Measurements from ENCODE around the gene ICE1. TPM values are rescaled to one million over a fixed set of nuclear protein-coding genes. Genes with fewer than 3 reads are reported as not detected.

Gene ICE1
- total RNA-seq, 1 experiment from 2014 or later, result 30.6 TPM

GRCh38 chr5:5437227-5438172, 15.0 kb downstream of the ICE1 start:
- Mint-ChIP-seq H3K27ac (ENCODE audit: unreplicated experiment) (no peak overlapping the region), H3K4me3 (ENCODE audit: unreplicated experiment) (no peak overlapping the region), H3K9me3 (ENCODE audit: unreplicated experiment) (no peaks in the 10 kb centered on the region), H3K27me3 (ENCODE audit: insufficient read depth, unreplicated experiment) (no peaks in the 10 kb centered on the region), H3K36me3 (ENCODE audit: insufficient read depth, unreplicated experiment) (peaks cover 20% of the 10 kb centered on the region), H3K4me1 (ENCODE audit: low read depth, unreplicated experiment) (no peaks in the 10 kb centered on the region)
- TSS peak; percentile 8 for BruUV-seq (replicated peaks)
- DNase-seq, result no peak
- intact Hi-C loops (cut with micrococcal nuclease; ENCODE audit: unreplicated experiment), result no loop called here
- H3K4me3 ChIP-seq (ENCODE audit: low read depth, low read length), result no peak overlapping the region
- POLR2A ChIA-PET, result no interaction called here
- CTCF ChIA-PET, result no interaction called here
- no peak for TF ChIP-seq CTCF (IDR thresholded peaks at IDR 0.05; ENCODE audit: insufficient read depth in 1 of 2, low read depth in 1 of 2, low read length in 1 of 2, severe bottlenecking in 1 of 2, unreplicated experiment in 1 of 2)
- H3K9me3 ChIP-seq, result no peaks in the 10 kb centered on the region
- no peaks in the 10 kb centered on the region; the same call in 1 of the 2 replicates for H3K36me3 ChIP-seq (ENCODE audit: control insufficient read depth, insufficient read depth, low read length)
- no peaks in the 10 kb centered on the region for H3K4me1 ChIP-seq
- no peaks in the 10 kb centered on the region for H3K27me3 ChIP-seq (replicated peaks; ENCODE audit: control insufficient read depth, insufficient read depth, low read length)

GRCh38 chr5:5451863-5452262, 29.4 kb downstream of the ICE1 start:
- no peak overlapping the region for H3K27ac Mint-ChIP-seq (ENCODE audit: unreplicated experiment)
- intact Hi-C loops (cut with micrococcal nuclease; ENCODE audit: unreplicated experiment), result no loop called here
- Histone ChIP-seq H3K4me3 (ENCODE audit: low read depth, low read length) (no peak overlapping the region), H3K9me3 (no peaks in the 10 kb centered on the region), H3K27me3 (replicated peaks; ENCODE audit: control insufficient read depth, insufficient read depth, low read length) (no peaks in the 10 kb centered on the region), H3K36me3 (ENCODE audit: control insufficient read depth, insufficient read depth, low read length) (no peaks in the 10 kb centered on the region), H3K4me1 (no peaks in the 10 kb centered on the region)
- H3K4me3 Mint-ChIP-seq (ENCODE audit: unreplicated experiment), result no peak overlapping the region
- H3K36me3 Mint-ChIP-seq (ENCODE audit: insufficient read depth, unreplicated experiment), result peaks cover 55% of the 10 kb centered on the region
- no peaks in the 10 kb centered on the region for H3K9me3 Mint-ChIP-seq (ENCODE audit: unreplicated experiment)
- ChIA-PET POLR2A (no interaction called here), CTCF (no interaction called here)
- H3K27me3 Mint-ChIP-seq (ENCODE audit: insufficient read depth, unreplicated experiment), result no peaks in the 10 kb centered on the region
- no TSS peak for BruUV-seq (replicated peaks)
- DNase-seq, result no peak
- no peak for TF ChIP-seq CTCF (IDR thresholded peaks at IDR 0.05; ENCODE audit: insufficient read depth in 1 of 2, low read depth in 1 of 2, low read length in 1 of 2, severe bottlenecking in 1 of 2, unreplicated experiment in 1 of 2)
- peaks cover 7% of the 10 kb centered on the region for H3K4me1 Mint-ChIP-seq (ENCODE audit: low read depth, unreplicated experiment)

- H3K4me1 ChIP-seq, result no peaks in the 10 kb centered on the region
- H3K9me3 Mint-ChIP-seq (ENCODE audit: unreplicated experiment), result no peaks in the 10 kb centered on the region
- CTCF ChIA-PET, result no interaction called here
- no peak overlapping the region for H3K4me3 Mint-ChIP-seq (ENCODE audit: unreplicated experiment)
- no peaks in the 10 kb centered on the region for H3K27me3 ChIP-seq (replicated peaks; ENCODE audit: control insufficient read depth, insufficient read depth, low read length)
- H3K9me3 ChIP-seq, result no peaks in the 10 kb centered on the region
- H3K27ac Mint-ChIP-seq (ENCODE audit: unreplicated experiment), result no peak overlapping the region
- H3K36me3 Mint-ChIP-seq (ENCODE audit: insufficient read depth, unreplicated experiment), result peaks cover 68% of the 10 kb centered on the region
- intact Hi-C loops (cut with micrococcal nuclease; ENCODE audit: unreplicated experiment), result no loop called here
- no peaks in the 10 kb centered on the region; the same call in 1 of the 2 replicates for H3K36me3 ChIP-seq (ENCODE audit: control insufficient read depth, insufficient read depth, low read length)
- no peak overlapping the region for H3K4me3 ChIP-seq (ENCODE audit: low read depth, low read length)
- BruUV-seq (replicated peaks), result no TSS peak
- POLR2A ChIA-PET, result no interaction called here
- TF ChIP-seq CTCF (IDR thresholded peaks at IDR 0.05; ENCODE audit: insufficient read depth in 1 of 2, low read depth in 1 of 2, low read length in 1 of 2, severe bottlenecking in 1 of 2, unreplicated experiment in 1 of 2), result no peak
- no peak for DNase-seq
- H3K4me1 Mint-ChIP-seq (ENCODE audit: low read depth, unreplicated experiment), result peaks cover 7% of the 10 kb centered on the region
- no peaks in the 10 kb centered on the region for H3K27me3 Mint-ChIP-seq (ENCODE audit: insufficient read depth, unreplicated experiment)
Observed at GRCh38 chr5:5453131-5453530, 30.7 kb downstream of the ICE1 start.
